Effector CD8-positive, alpha-beta T cell (primary cell): Measurements from ENCODE around the gene DCUN1D3.

Experiments used
- DNase-seq: peaks from one replicate; lab custom pipeline; 2025; lab: John Stamatoyannopoulos, UW

The DCUN1D3 gene

DNA sequence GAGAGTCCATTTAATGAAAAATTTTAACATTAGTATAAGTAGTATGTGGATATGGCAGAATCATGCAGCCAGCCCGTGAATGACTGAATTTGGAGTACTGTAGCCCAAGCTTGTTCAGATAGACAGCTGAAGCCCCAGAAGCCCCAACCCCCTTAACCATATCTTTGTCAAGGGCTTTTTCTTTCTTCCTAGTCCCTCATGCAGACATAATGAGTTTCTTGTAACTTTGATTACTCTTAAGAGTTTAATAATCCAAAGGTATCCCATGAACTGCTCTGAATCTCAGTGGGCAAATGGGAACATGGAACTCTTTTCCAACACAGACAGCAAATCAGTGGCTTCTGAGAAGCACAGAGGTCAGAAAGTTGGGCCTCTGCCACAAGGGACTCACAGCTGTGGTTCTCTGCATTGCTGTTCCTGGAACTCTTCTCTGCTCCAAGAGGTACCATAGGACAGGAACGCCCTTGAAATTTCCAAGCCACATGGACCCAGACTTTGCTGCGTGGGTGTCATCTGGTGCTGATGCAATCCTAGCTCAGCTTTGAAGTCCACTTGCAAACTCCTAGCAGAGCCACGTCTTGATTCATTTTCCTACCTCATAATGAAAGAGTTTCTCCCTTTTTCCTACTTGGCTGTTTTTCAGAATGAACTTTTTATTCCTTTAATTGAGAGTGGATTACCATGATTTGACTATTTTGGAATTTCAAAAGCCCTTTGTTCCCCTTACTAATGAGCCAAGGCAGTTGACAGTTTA, 18.5 kb upstream of the DCUN1D3 start:
- no peak for DNase-seq

DNA sequence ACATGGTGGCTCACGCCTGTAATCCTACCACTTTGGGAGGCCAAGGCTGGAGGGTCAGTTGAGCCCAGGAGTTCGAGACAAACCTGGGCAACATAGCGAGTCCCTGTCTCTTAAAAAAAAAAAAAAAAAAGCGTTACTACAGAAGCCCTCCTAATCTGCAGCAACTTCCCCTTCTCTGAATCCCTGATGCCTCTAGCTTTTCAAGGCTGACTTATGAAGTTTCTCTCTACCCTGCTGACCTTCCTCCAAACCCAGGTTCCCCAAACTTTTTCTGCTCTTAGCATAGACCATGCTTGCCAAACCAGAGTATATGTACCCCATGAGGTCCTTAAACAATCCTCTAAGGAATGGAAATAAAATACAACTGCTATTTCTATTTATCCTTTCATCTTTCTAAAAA, 16.8 kb upstream of the DCUN1D3 start:
- DNase-seq = no peak

DNA sequence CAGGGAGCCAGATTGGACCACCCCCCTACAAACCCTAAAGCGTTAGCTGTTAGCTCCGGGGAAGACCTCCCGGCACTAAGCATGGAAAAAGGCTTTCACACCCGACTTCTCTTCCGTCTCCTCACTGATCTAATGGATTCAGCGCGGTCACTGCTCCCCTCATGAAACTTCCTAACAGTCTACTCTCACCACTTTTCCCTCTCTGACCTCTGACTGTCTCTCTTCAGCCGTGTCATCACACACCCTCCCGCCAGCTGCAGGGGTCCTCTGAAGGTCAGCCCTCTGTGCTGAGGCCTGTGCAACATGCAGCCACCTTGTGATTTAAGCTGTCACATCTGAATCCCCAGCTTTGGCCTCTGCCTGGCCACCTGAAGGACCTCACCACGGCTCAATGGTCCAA, 16.1 kb upstream of the DCUN1D3 start:
- DNase-seq = no peak

GRCh38 chr16:20911361-20911760, 11.2 kb upstream of the DCUN1D3 start:
- DNase-seq = no peak

DNA sequence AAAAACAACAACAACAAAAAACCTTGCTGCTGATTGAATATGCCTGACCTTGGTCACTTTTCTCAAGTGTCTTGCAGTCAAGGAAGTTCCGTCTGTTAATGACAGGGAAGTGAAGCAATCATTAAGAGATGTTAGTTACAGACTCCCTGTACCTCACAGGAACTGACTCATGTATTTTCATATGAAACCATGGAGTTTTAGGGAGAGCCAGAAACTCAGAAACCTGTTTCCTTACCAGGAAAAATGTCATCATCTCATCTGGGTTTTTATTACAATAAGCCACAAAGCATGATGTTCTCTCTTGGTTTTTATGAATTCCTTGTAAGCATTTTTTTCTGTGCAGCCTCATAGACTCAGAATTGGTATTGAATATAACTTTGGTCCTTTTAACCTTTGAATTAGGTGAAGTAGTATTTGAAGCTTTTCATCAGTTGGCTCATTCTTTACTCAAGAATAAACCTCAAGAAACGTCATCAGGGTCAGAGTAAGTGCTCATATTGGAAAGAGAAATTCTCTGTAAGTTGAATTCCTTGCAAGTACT, 10.7 kb upstream of the DCUN1D3 start:
- no peak for DNase-seq

GRCh38 chr16:20906341-20907255, 6.4 kb upstream of the DCUN1D3 start:
- DNase-seq = no peak

DNA sequence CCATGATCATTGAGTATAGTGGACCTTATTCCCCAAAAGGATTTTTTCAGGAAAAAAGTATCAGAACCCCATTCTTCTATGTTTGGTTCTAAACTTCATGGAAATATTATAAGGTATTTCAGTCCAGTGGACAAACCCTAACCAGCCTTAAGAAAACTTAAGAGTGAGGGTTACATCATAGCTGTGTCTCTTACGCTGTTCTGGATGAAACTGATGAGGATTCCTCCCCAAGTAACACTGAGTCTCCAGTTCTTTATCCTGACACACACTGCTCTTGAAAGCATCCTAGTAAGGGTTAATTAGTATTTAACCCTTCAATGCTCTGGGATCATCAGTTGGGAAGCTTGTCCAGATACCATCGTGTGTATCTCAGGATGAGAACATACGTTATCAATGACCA, 5.4 kb upstream of the DCUN1D3 start:
- DNase-seq = no peak

GRCh38 chr16:20904507-20905081, 4.4 kb upstream of the DCUN1D3 start:
- DNase-seq = no peak

GRCh38 chr16:20903899-20904506, 3.8 kb upstream of the DCUN1D3 start:
- DNase-seq = no peak

- DNase-seq = no peak
Observed at GRCh38 chr16:20903116-20903898, 3.1 kb upstream of the DCUN1D3 start.

GRCh38 chr16:20902426-20902825, 2.3 kb upstream of the DCUN1D3 start:
- no peak for DNase-seq

DNA sequence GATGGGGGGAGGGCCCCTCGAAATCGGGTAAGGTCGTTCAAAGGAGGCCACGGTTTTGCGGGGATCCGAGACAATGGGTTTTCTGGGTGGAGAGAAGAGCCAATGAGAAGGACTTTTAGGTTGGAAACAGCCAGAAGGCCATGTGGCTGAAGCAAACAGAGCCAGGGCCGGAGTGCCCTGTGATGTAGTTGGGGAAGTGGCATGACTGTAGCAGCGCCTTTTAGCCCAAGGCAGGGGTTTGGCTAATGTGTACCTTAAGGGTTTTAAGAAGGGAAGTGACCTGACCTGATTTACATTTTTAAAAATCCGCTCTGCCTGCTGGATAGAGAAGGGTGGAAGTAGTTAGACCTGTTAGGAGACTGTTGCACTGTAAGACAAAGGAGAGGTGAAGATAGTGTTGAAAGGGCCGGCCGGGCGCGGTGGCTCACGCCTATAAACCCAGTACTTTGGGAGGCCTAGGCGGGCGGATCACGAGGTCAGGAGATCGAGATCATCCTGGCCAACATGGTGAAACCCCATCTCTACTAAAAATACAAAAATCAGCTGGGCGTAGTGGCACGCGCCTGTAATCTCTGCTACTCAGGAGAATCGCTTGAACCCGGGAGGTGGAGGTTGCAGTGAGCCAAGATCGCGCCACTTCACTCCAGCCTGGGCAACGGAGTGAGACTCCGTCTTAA, 1.4 kb upstream of the DCUN1D3 start:
- DNase-seq = no peak

DNA sequence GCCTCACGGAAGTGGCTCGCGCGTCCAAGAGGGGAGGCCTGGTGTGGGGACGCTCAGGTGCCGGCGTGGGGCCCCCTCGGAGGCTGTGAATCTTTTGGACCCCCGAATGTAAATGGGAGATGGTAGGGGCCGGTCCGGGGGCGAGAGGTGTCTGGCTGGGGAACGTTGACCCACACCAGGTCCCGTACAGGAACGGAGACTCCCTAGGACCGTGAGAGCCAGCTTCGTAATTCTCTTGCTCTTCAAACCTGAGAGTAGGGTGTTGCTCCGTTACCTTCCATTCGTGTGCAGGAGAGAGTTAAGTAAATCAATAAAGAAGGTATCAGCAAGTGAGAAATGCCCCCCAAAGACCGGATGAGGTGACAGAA, 894 bp upstream of the DCUN1D3 start:
- DNase-seq = no peak

- no peak for DNase-seq
Observed at GRCh38 chr16:20899477-20900298, 470 bp downstream of the DCUN1D3 start.

- no peak for DNase-seq
Observed at GRCh38 chr16:20899071-20899470, 1.1 kb downstream of the DCUN1D3 start.

- no peak for DNase-seq
Observed at GRCh38 chr16:20897922-20898321, 2.2 kb downstream of the DCUN1D3 start.

GRCh38 chr16:20897253-20897897, 2.8 kb downstream of the DCUN1D3 start:
- DNase-seq = no peak

DNA sequence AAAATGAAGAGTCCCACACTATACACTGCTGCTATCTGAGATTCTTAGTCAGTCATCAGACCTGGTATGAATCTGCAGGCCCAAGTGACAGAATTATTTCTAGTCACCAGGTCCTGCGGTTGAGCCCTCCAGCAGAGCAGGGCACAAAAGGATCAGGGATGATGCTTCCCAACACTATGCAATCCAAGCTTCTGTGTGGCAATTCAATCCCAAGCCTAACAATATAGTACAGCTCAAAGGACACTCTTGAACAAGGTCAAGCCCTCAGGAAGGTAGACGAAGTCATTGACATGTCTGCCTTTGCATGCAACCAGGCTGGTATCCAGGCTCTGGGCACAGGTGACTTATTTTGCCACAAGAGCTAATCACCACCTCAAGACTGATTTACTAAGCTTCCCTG, 5.8 kb downstream of the DCUN1D3 start:
- no peak for DNase-seq

DNA sequence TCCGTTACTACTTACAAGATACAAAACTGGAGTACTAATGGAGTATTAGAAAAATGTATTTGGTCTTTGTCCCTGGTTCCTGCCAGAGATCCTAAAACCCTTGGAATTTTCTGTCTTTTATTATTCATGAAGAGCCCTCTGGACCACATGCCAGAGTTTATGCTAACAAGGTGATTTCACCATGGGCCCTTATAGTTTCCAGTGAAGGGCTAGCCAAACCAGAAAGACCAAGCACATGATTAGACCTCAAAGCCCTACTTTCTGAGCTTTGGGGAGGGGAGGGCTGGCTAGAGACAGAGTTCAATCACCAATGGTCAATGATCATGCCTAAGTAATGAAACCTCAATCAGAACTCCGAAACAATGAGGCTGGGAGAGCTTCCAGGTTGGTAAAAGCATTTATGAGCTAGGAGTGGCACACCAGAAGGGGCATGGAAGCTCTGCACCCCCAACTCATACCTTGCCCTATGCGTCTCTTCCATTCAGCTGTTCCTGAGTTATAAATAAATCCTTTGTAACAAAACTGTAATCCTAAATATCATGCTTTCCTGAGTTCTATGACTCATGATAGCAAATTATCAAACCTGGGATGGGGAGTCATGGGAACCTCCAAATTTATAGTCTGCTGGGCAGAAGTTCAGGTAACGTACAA, 10.4 kb downstream of the DCUN1D3 start:
- DNase-seq = no peak
